Osteoblast (primary cell): Measurements from ENCODE around the gene THUMPD2. TPM values are rescaled to one million over a fixed set of nuclear protein-coding genes. Genes with fewer than 3 reads are reported as not detected.

ENCODE experiments used
- DNase-seq: peaks from one replicate; pipeline ENCODE4 v3.0.0; 2011; ENCODE audit warnings: low spot score, mixed read lengths; ENCODE audit not compliant: insufficient read length; ENCODE audit errors: missing footprints
- H2AFZ ChIP-seq: 2 replicates; pipeline ENCODE4 v1.6.0; 2011; ENCODE audit warnings: mild to moderate bottlenecking, low read length
- H3K27ac ChIP-seq: 2 replicates; pipeline ENCODE4 v1.5.1; 2011; ENCODE audit warnings: mild to moderate bottlenecking, low read depth, low read length, moderate library complexity
- H3K27me3 ChIP-seq: 2 replicates; pipeline ENCODE4 v1.6.0; 2012; ENCODE audit warnings: mild to moderate bottlenecking, control low read depth, inconsistent platforms, low read length, moderate library complexity; ENCODE audit not compliant: insufficient read depth
- H3K36me3 ChIP-seq: 2 replicates; pipeline ENCODE4 v1.5.1; 2011; ENCODE audit warnings: mild to moderate bottlenecking, low read length, control low read depth, moderate library complexity; ENCODE audit not compliant: insufficient read depth
- H3K4me1 ChIP-seq: 2 replicates; pipeline ENCODE4 v1.5.1; 2011; ENCODE audit warnings: mild to moderate bottlenecking, low read length, control low read depth, moderate library complexity; ENCODE audit not compliant: insufficient read depth
- H3K4me2 ChIP-seq: 2 replicates; pipeline ENCODE4 v1.6.0; 2011; ENCODE audit warnings: mild to moderate bottlenecking, low read length; ENCODE audit not compliant: insufficient read depth
- H3K4me3 ChIP-seq: fragments of 200-600 bp; sonication (generic); 3 replicates; pipeline ENCODE4 v1.5.1; 2012; ENCODE audit warnings: mild to moderate bottlenecking, low read length, inconsistent platforms; ENCODE audit not compliant: insufficient read depth
- H3K79me2 ChIP-seq: 2 replicates; pipeline ENCODE4 v1.6.0; 2012; ENCODE audit warnings: mild to moderate bottlenecking, low read length, control low read depth, inconsistent platforms; ENCODE audit not compliant: insufficient read depth
- H3K9me3 ChIP-seq: 2 replicates; pipeline ENCODE4 v1.5.1; 2011; ENCODE audit warnings: low read depth, low read length, control low read depth
- H4K20me1 ChIP-seq: 2 replicates; pipeline ENCODE4 v1.6.0; 2012; ENCODE audit warnings: mild to moderate bottlenecking, low read length, control low read depth; ENCODE audit not compliant: insufficient read depth
- CTCF ChIP-seq: IDR thresholded peaks from 2 replicates; pipeline ENCODE4 v1.5.1; 2011; ENCODE audit warnings: mild to moderate bottlenecking, low read depth, low read length, moderate library complexity; ENCODE audit errors: extremely low read depth
- total RNA-seq: library from RNA; depleted of rRNA; stranded (reverse); fragments of >200 nt; gene quantifications from 2 replicates; pipeline ENCODE4 v1.2.3, GENCODE V29; 2012

The THUMPD2 gene
- total RNA-seq, 1 donor, result 8.0 TPM

- no peak for TF ChIP-seq CTCF
- Histone ChIP-seq H3K4me1 (peaks cover 3% of the 10 kb centered on the region), H3K27ac (no peak overlapping the region), H3K4me3 (no peak overlapping the region), H3K9me3 (no peaks in the 10 kb centered on the region), H3K79me2 (no peaks in the 10 kb centered on the region), H2AFZ (no peak overlapping the region), H4K20me1 (no peaks in the 10 kb centered on the region), H3K27me3 (no peaks in the 10 kb centered on the region), H3K36me3 (no peaks in the 10 kb centered on the region), H3K4me2 (no peak overlapping the region)
- no peak for DNase-seq
Observed at GRCh38 chr2:39715822-39716221, 63.2 kb downstream of the THUMPD2 start.

GRCh38 chr2:39715095-39715494, 64.0 kb downstream of the THUMPD2 start:
- no peak for TF ChIP-seq CTCF
- no peak for DNase-seq
- Histone ChIP-seq H2AFZ (no peak overlapping the region), H3K4me2 (no peak overlapping the region), H3K27me3 (no peaks in the 10 kb centered on the region), H3K4me3 (no peak overlapping the region), H3K9me3 (no peaks in the 10 kb centered on the region), H3K27ac (no peak overlapping the region), H3K79me2 (no peaks in the 10 kb centered on the region), H3K4me1 (peaks cover 3% of the 10 kb centered on the region), H4K20me1 (no peaks in the 10 kb centered on the region), H3K36me3 (no peaks in the 10 kb centered on the region)

GRCh38 chr2:39712953-39713352, 66.1 kb downstream of the THUMPD2 start:
- Histone ChIP-seq H3K36me3 (no peaks in the 10 kb centered on the region), H3K4me2 (no peak overlapping the region), H2AFZ (no peak overlapping the region), H3K79me2 (no peaks in the 10 kb centered on the region), H3K9me3 (no peaks in the 10 kb centered on the region), H3K27me3 (no peaks in the 10 kb centered on the region), H3K4me1 (no peaks in the 10 kb centered on the region), H4K20me1 (no peaks in the 10 kb centered on the region), H3K27ac (no peak overlapping the region), H3K4me3 (no peak overlapping the region)
- TF ChIP-seq CTCF, result no peak
- no peak for DNase-seq

- DNase-seq, result no peak
- no peak overlapping the region for H3K27ac ChIP-seq
- no peak overlapping the region for H2AFZ ChIP-seq
- H3K4me2 ChIP-seq, result no peak overlapping the region
- H3K79me2 ChIP-seq, result no peaks in the 10 kb centered on the region
- no peaks in the 10 kb centered on the region for H3K27me3 ChIP-seq
- no peak for TF ChIP-seq CTCF
- no peaks in the 10 kb centered on the region for H3K9me3 ChIP-seq
- no peaks in the 10 kb centered on the region for H4K20me1 ChIP-seq
- no peaks in the 10 kb centered on the region for H3K36me3 ChIP-seq
- H3K4me1 ChIP-seq, result no peaks in the 10 kb centered on the region
- no peak overlapping the region for H3K4me3 ChIP-seq
Observed at GRCh38 chr2:39710807-39711206, 68.3 kb downstream of the THUMPD2 start.
